Suprapubic skin (tissue), 4 donors: ENCODE measurements around the gene DOK4. TPM values are rescaled to one million over a fixed set of nuclear protein-coding genes. Genes with fewer than 3 reads are reported as not detected.

Source experiments
- DNase-seq, 2 donors: peaks; one replicate each; pipeline ENCODE4 v3.0.0-alpha.2; 2019; ENCODE audit warnings: low spot score in 2 of 2
- H3K27ac ChIP-seq: fragments of 200-600 bp; sonication (generic); one replicate; pipeline ENCODE4 v1.5.1; 2019
- H3K27me3 ChIP-seq: fragments of 200-600 bp; sonication (generic); one replicate; pipeline ENCODE4 v1.5.1; 2019
- H3K36me3 ChIP-seq: fragments of 200-600 bp; sonication (generic); one replicate; pipeline ENCODE4 v1.5.1; 2019
- H3K4me1 ChIP-seq: fragments of 200-600 bp; sonication (generic); one replicate; pipeline ENCODE4 v1.5.1; 2019
- H3K4me3 ChIP-seq: fragments of 200-600 bp; sonication (generic); one replicate; pipeline ENCODE4 v1.5.1; 2019; ENCODE audit warnings: mild to moderate bottlenecking
- H3K9me3 ChIP-seq: fragments of 200-600 bp; sonication (generic); one replicate; pipeline ENCODE4 v1.5.1; 2019
- CTCF ChIP-seq, 2 donors: fragments of 200-600 bp in 1 of 2; fragments of 450-650 bp in 1 of 2; sonication (generic) in 1 of 2; IDR thresholded peaks; one replicate each; pipeline ENCODE4 v1.5.1; 2016 to 2019; ENCODE audit warnings: antibody characterized with exemption in 2 of 2, mild to moderate bottlenecking in 1 of 2, moderate library complexity in 1 of 2
- EP300 ChIP-seq: sonication (generic); formaldehyde crosslinking; IDR thresholded peaks from one replicate; pipeline ENCODE4 v1.6.1; 2017; ENCODE audit warnings: antibody characterized with exemption
- POLR2A ChIP-seq, 2 donors: fragments of 450-650 bp; IDR thresholded peaks; one replicate each; pipeline ENCODE4 v1.6.1; 2017; ENCODE audit warnings: antibody characterized with exemption in 2 of 2, mild to moderate bottlenecking in 2 of 2, moderate library complexity in 2 of 2
- POLR2AphosphoS5 ChIP-seq, 3 donors: sonication (generic); formaldehyde crosslinking; IDR thresholded peaks; one replicate each; pipeline ENCODE4 v1.6.1; 2017; ENCODE audit warnings: antibody characterized with exemption in 3 of 3
- WGBS: methylation state at CpG from one replicate; pipeline ENCODE4 v1.1.5; 2018; 5-methylcytosine and 5-hydroxymethylcytosine counted together
- total RNA-seq, 4 donors: library from RNA; depleted of rRNA; stranded (reverse); fragments of >200 nt; gene quantifications; one replicate each; pipeline ENCODE4 v1.1.0, GENCODE V29; 2016

Gene DOK4
- total RNA-seq, 4 donors from 2014 or later = 29.8 to 66.8 (median 51.3) TPM

- 91% methylated on average over 2 of the region's 2 CpGs for WGBS
- DNase-seq = no peak
- no peak overlapping the region for H3K4me3 ChIP-seq
- H3K27ac ChIP-seq = no peak overlapping the region
- H3K36me3 ChIP-seq = peaks cover 96% of the 10 kb centered on the region
- no peaks in the 10 kb centered on the region for H3K4me1 ChIP-seq
- TF ChIP-seq EP300 (no peak), CTCF (IDR thresholded peaks at IDR 0.05) (no peak), POLR2A (IDR thresholded peaks at IDR 0.05) (no peak), POLR2AphosphoS5 (IDR thresholded peaks at IDR 0.05) (no peak)
- no peaks in the 10 kb centered on the region for H3K27me3 ChIP-seq
- H3K9me3 ChIP-seq = no peaks in the 10 kb centered on the region
Observed at GRCh38 chr16:57434003-57434402, 52.3 kb downstream of the DOK4 start.

GRCh38 chr16:57432989-57433388 is 53.3 kb downstream of the DOK4 start:
- Histone ChIP-seq H3K9me3 (no peaks in the 10 kb centered on the region), H3K27ac (no peak overlapping the region), H3K4me1 (no peaks in the 10 kb centered on the region), H3K27me3 (no peaks in the 10 kb centered on the region), H3K36me3 (peaks cover 96% of the 10 kb centered on the region), H3K4me3 (no peak overlapping the region)
- 90% methylated on average over 3 of the region's 3 CpGs for WGBS
- no peak for DNase-seq
- no peak for TF ChIP-seq EP300
- TF ChIP-seq POLR2AphosphoS5 (IDR thresholded peaks at IDR 0.05) = no peak
- no peak for TF ChIP-seq CTCF (IDR thresholded peaks at IDR 0.05)
- TF ChIP-seq POLR2A (IDR thresholded peaks at IDR 0.05) = no peak

- H3K4me1 ChIP-seq = no peaks in the 10 kb centered on the region
- no peaks in the 10 kb centered on the region for H3K9me3 ChIP-seq
- H3K27me3 ChIP-seq = no peaks in the 10 kb centered on the region
- TF ChIP-seq POLR2A (IDR thresholded peaks at IDR 0.05) (no peak), EP300 (no peak), POLR2AphosphoS5 (IDR thresholded peaks at IDR 0.05) (no peak), CTCF (IDR thresholded peaks at IDR 0.05) (no peak)
- WGBS = 89% methylated on average over 2 of the region's 2 CpGs
- peaks cover 99% of the 10 kb centered on the region for H3K36me3 ChIP-seq
- no peak overlapping the region for H3K27ac ChIP-seq
- H3K4me3 ChIP-seq = no peak overlapping the region
- DNase-seq = no peak
Observed at GRCh38 chr16:57432505-57432904, 53.8 kb downstream of the DOK4 start.

- Histone ChIP-seq H3K4me3 (no peak overlapping the region), H3K27ac (no peak overlapping the region), H3K9me3 (no peaks in the 10 kb centered on the region), H3K36me3 (peaks cover 97% of the 10 kb centered on the region), H3K4me1 (no peaks in the 10 kb centered on the region), H3K27me3 (no peaks in the 10 kb centered on the region)
- TF ChIP-seq CTCF (IDR thresholded peaks at IDR 0.05) (no peak), EP300 (no peak), POLR2AphosphoS5 (IDR thresholded peaks at IDR 0.05) (no peak), POLR2A (IDR thresholded peaks at IDR 0.05) (no peak)
- 80% methylated on average over 5 of the region's 5 CpGs for WGBS
- no peak for DNase-seq
Observed at GRCh38 chr16:57430955-57431354, 55.3 kb downstream of the DOK4 start.

GRCh38 chr16:57427824-57428223 is 58.5 kb downstream of the DOK4 start:
- Histone ChIP-seq H3K27me3 (no peaks in the 10 kb centered on the region), H3K9me3 (no peaks in the 10 kb centered on the region), H3K36me3 (peaks cover 65% of the 10 kb centered on the region), H3K4me1 (no peaks in the 10 kb centered on the region), H3K4me3 (no peak overlapping the region), H3K27ac (no peak overlapping the region)
- TF ChIP-seq POLR2AphosphoS5 (IDR thresholded peaks at IDR 0.05) (no peak), CTCF (IDR thresholded peaks at IDR 0.05) (no peak), POLR2A (IDR thresholded peaks at IDR 0.05) (no peak), EP300 (no peak)
- no peak for DNase-seq
